Suprapubic skin (tissue), 4 donors: ENCODE measurements around the gene CDH13. TPM values are rescaled to one million over a fixed set of nuclear protein-coding genes. Genes with fewer than 3 reads are reported as not detected.

Source experiments
- DNase-seq, 2 donors: peaks; one replicate each; pipeline ENCODE4 v3.0.0-alpha.2; 2019; ENCODE audit warnings: low spot score in 2 of 2
- H3K27ac ChIP-seq: fragments of 200-600 bp; sonication (generic); one replicate; pipeline ENCODE4 v1.5.1; 2019
- H3K27me3 ChIP-seq: fragments of 200-600 bp; sonication (generic); one replicate; pipeline ENCODE4 v1.5.1; 2019
- H3K36me3 ChIP-seq: fragments of 200-600 bp; sonication (generic); one replicate; pipeline ENCODE4 v1.5.1; 2019
- H3K4me1 ChIP-seq: fragments of 200-600 bp; sonication (generic); one replicate; pipeline ENCODE4 v1.5.1; 2019
- H3K4me3 ChIP-seq: fragments of 200-600 bp; sonication (generic); one replicate; pipeline ENCODE4 v1.5.1; 2019; ENCODE audit warnings: mild to moderate bottlenecking
- H3K9me3 ChIP-seq: fragments of 200-600 bp; sonication (generic); one replicate; pipeline ENCODE4 v1.5.1; 2019
- CTCF ChIP-seq, 2 donors: fragments of 200-600 bp in 1 of 2; fragments of 450-650 bp in 1 of 2; sonication (generic) in 1 of 2; IDR thresholded peaks; one replicate each; pipeline ENCODE4 v1.5.1; 2016 to 2019; ENCODE audit warnings: antibody characterized with exemption in 2 of 2, mild to moderate bottlenecking in 1 of 2, moderate library complexity in 1 of 2
- EP300 ChIP-seq: sonication (generic); formaldehyde crosslinking; IDR thresholded peaks from one replicate; pipeline ENCODE4 v1.6.1; 2017; ENCODE audit warnings: antibody characterized with exemption
- POLR2A ChIP-seq, 2 donors: fragments of 450-650 bp; IDR thresholded peaks; one replicate each; pipeline ENCODE4 v1.6.1; 2017; ENCODE audit warnings: antibody characterized with exemption in 2 of 2, mild to moderate bottlenecking in 2 of 2, moderate library complexity in 2 of 2
- POLR2AphosphoS5 ChIP-seq, 3 donors: sonication (generic); formaldehyde crosslinking; IDR thresholded peaks; one replicate each; pipeline ENCODE4 v1.6.1; 2017; ENCODE audit warnings: antibody characterized with exemption in 3 of 3
- WGBS: methylation state at CpG from one replicate; pipeline ENCODE4 v1.1.5; 2018; 5-methylcytosine and 5-hydroxymethylcytosine counted together
- total RNA-seq, 4 donors: library from RNA; depleted of rRNA; stranded (reverse); fragments of >200 nt; gene quantifications; one replicate each; pipeline ENCODE4 v1.1.0, GENCODE V29; 2016

CDH13 gene
- total RNA-seq, 4 donors from 2014 or later: 90.4 to 176 (median 139) TPM

DNA sequence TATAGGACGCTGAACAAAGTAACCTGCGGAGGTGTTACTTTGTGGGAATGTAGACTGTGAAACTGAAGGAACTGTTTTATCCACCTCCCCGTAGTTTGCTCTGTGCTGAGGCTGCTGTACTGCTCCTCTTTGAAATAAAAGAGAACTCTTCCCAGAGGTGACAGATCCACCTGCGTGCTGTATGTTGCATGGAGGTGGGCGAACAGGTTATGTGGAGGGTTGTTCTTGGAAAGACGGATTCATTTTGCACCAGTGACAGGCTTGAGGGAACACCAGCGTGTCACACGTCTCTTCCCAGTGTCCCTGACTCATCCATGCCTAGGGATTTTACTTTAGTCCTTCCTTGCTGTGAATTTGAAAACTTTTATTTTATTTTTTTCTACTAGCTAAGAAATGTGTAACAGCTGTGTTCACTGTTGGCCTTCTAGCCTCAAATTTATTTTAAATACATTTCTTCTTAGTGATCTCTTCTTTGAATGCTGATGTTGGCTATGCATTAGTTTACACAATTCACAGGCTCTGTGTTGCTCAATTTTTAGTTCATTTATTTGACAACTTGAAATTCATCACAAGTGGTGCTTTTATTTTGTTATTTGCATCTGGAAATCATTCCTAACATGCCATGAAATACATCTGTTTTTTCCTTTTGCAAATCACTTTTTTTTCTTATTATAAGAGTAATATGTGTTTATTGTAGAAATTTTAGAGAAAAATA lies 512.4 kb downstream of the CDH13 start:
- H3K4me3 ChIP-seq: no peak overlapping the region
- no peak for DNase-seq
- WGBS: 84% methylated on average over 8 of the region's 8 CpGs
- no peaks in the 10 kb centered on the region for H3K4me1 ChIP-seq
- TF ChIP-seq EP300 (no peak), POLR2AphosphoS5 (IDR thresholded peaks at IDR 0.05) (no peak), CTCF (IDR thresholded peaks at IDR 0.05) (no peak), POLR2A (IDR thresholded peaks at IDR 0.05) (no peak)
- H3K9me3 ChIP-seq: no peaks in the 10 kb centered on the region
- H3K27ac ChIP-seq: no peak overlapping the region
- no peaks in the 10 kb centered on the region for H3K27me3 ChIP-seq
- no peaks in the 10 kb centered on the region for H3K36me3 ChIP-seq

DNA sequence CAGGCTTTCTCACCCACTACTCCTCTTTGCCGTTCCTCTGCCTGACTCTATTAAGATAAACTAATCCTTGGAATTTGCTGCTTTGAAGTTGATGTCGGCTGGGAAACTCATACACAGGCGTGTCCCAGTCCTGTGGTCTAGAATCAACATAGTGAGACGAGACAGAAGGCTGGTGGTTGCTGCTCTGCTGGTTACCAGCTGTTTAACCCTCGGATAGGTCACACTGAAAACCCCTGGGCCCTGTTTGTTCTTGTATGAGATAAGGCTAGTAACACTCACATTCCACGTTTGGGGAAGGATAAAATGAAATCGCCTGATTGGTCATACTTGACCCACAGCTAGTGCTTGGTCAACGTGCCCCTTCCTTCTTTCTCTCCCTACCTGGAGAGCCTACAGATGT lies 517.0 kb downstream of the CDH13 start:
- no peak overlapping the region for H3K27ac ChIP-seq
- WGBS: 64% methylated on average over 8 of the region's 8 CpGs
- no peaks in the 10 kb centered on the region for H3K4me1 ChIP-seq
- H3K36me3 ChIP-seq: no peaks in the 10 kb centered on the region
- TF ChIP-seq POLR2AphosphoS5 (IDR thresholded peaks at IDR 0.05) (no peak), POLR2A (IDR thresholded peaks at IDR 0.05) (no peak), EP300 (no peak), CTCF (IDR thresholded peaks at IDR 0.05) (no peak)
- no peak overlapping the region for H3K4me3 ChIP-seq
- no peaks in the 10 kb centered on the region for H3K9me3 ChIP-seq
- DNase-seq: no peak
- no peaks in the 10 kb centered on the region for H3K27me3 ChIP-seq

DNA sequence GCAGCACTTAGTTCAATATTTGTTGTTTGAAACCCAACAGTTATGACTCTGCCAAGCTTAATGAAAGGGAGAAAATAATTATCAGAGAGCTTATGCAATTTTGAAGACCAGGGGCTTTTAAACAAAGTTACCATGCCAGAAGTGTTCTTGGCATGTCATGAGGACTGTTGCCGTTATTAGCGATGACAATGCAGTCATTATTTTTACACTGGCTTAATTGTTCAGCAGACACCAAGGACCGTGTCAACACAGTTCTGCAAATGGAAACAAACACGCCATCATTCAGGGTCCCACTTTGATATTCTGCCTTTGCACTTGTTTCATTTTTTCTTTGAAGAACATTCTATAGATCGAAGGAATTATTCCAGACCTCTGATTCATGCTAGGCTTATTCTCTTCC lies 518.5 kb downstream of the CDH13 start:
- Histone ChIP-seq H3K36me3 (no peaks in the 10 kb centered on the region), H3K27ac (no peak overlapping the region), H3K27me3 (no peaks in the 10 kb centered on the region), H3K4me1 (no peaks in the 10 kb centered on the region), H3K9me3 (no peaks in the 10 kb centered on the region), H3K4me3 (no peak overlapping the region)
- no peak for DNase-seq
- TF ChIP-seq POLR2A (IDR thresholded peaks at IDR 0.05) (no peak), EP300 (no peak)
- 81% methylated on average over 5 of the region's 5 CpGs for WGBS

DNA sequence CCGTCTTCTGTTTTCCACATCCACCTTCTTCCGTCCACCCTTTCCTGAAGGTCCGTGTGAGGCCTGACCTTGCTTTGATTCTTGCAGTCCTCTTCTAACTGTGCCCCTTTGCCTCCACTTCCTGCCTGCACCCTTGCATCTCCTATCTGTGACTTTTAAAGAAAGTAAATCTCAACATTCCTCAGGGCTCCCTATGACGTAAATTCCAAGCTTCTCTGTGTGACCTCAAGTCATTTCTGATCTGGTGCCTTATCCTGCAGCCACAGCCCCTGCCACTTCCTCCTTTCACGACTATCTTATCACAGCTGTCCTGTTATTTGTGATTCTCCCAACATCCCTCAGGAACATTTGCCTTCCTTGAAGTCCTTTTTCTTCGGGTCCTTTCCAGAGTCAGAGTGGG lies 520.5 kb downstream of the CDH13 start:
- no peak overlapping the region for H3K27ac ChIP-seq
- DNase-seq: no peak
- WGBS: 78% methylated on average over 6 of the region's 6 CpGs
- H3K4me3 ChIP-seq: no peak overlapping the region
- H3K4me1 ChIP-seq: no peaks in the 10 kb centered on the region
- H3K27me3 ChIP-seq: no peaks in the 10 kb centered on the region
- no peaks in the 10 kb centered on the region for H3K36me3 ChIP-seq
- no peaks in the 10 kb centered on the region for H3K9me3 ChIP-seq
- TF ChIP-seq EP300: no peak
- no peak for TF ChIP-seq POLR2AphosphoS5 (IDR thresholded peaks at IDR 0.05)
- no peak for TF ChIP-seq CTCF (IDR thresholded peaks at IDR 0.05)
- TF ChIP-seq POLR2A (IDR thresholded peaks at IDR 0.05): no peak

- H3K27ac ChIP-seq: no peak overlapping the region
- TF ChIP-seq POLR2A (IDR thresholded peaks at IDR 0.05): no peak
- no peak for TF ChIP-seq EP300
- no peak for TF ChIP-seq POLR2AphosphoS5 (IDR thresholded peaks at IDR 0.05)
- no peak for TF ChIP-seq CTCF (IDR thresholded peaks at IDR 0.05)
- no peak for DNase-seq
- 85% methylated on average over 14 of the region's 15 CpGs for WGBS
- H3K27me3 ChIP-seq: no peaks in the 10 kb centered on the region
- H3K36me3 ChIP-seq: no peaks in the 10 kb centered on the region
- H3K4me3 ChIP-seq: no peak overlapping the region
- H3K9me3 ChIP-seq: no peaks in the 10 kb centered on the region
- no peaks in the 10 kb centered on the region for H3K4me1 ChIP-seq
Observed at GRCh38 chr16:83158320-83158957, 531.7 kb downstream of the CDH13 start.
